ENCODE data around the gene SULT4A1.

The SULT4A1 gene

DNA sequence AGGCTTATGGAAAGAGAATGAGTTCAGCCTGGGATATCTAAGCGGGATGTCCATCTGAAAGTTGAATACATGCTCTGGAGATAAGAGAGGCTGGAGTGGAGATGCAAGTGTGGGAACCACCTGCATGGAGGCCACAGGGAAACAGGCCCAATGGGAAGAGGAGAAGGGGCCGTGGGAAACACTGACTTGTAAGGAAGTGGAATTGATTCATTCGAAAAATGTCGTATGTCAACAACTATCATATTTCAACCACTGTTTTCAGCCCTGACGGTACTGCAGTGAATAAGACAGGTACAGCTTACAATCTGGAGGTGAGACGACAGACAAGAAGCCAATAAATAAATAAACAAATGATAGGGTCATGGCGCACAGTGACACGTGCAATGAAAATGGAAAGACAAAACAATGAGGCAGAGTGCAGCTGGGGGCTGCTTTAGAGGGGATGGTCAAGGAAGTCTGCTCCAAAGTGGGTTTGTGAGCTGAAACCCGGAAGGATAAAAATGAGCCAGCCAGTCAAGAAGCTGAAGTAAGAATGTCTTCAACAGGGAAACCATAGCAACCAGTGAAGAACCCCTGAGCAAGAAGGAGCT is 86.1 kb downstream of the SULT4A1 start:
- H3K27ac ChIP-seq (ENCODE audit: low read depth in 2 of 2, low read length in 2 of 2) = no peak overlapping the region
- no peak overlapping the region for H3K9ac ChIP-seq (ENCODE audit: low read depth in 1 of 2, low read length in 2 of 2)
- no peaks in the 10 kb centered on the region for H3K27me3 ChIP-seq (ENCODE audit: control insufficient read depth in 2 of 2, insufficient read depth in 2 of 2, low read length in 2 of 2)
- no peaks in the 10 kb centered on the region for H3K4me1 ChIP-seq (ENCODE audit: control insufficient read depth in 2 of 2, insufficient read depth in 2 of 2, low read length in 2 of 2)
- no peaks in the 10 kb centered on the region for H3K9me3 ChIP-seq (ENCODE audit: control insufficient read depth in 2 of 2, low read length in 2 of 2)
- no peak overlapping the region for H3K4me3 ChIP-seq (ENCODE audit: low read length in 2 of 2)
- H3K36me3 ChIP-seq (ENCODE audit: control insufficient read depth in 2 of 2, insufficient read depth in 2 of 2, low read length in 2 of 2) = no peaks in the 10 kb centered on the region
